GM21576 (cell line): Measurements from ENCODE around the gene PALD1.

ENCODE experiments used
- ATAC-seq: cut with Tn5 transposase; IDR thresholded peaks from one replicate; pipeline ENCODE4 v1.9.1; 2021; ENCODE audit warnings: mild to moderate bottlenecking, moderate library complexity; ENCODE audit not compliant: unreplicated experiment

Gene PALD1

GRCh38 chr10:70478191-70479164, at the start of gene PALD1:
Gene PALD1, plus strand, starts transcription at chr10:70478767. Its CDS starts 47,185 bp downstream, at chr10:70525952.
- ATAC-seq: no peak

- ATAC-seq: no peak
Measured at GRCh38 chr10:70430493-70431445, 47.8 kb upstream of the PALD1 start.

- no peak for ATAC-seq
Measured at GRCh38 chr10:70432101-70432500, 46.5 kb upstream of the PALD1 start.

- ATAC-seq: no peak
Measured at GRCh38 chr10:70432561-70433263, 45.9 kb upstream of the PALD1 start.

GRCh38 chr10:70433581-70434280, 44.8 kb upstream of the PALD1 start:
- no peak for ATAC-seq

GRCh38 chr10:70435241-70436085, 43.1 kb upstream of the PALD1 start:
- no peak for ATAC-seq

- ATAC-seq: no peak
Measured at GRCh38 chr10:70437721-70438120, 40.8 kb upstream of the PALD1 start.

- ATAC-seq: no peak
Measured at GRCh38 chr10:70440296-70441160, 38.0 kb upstream of the PALD1 start.

GRCh38 chr10:70441161-70441894, 37.2 kb upstream of the PALD1 start, which contains the start of gene NODAL:
Gene NODAL, minus strand, starts transcription at chr10:70441681. Its CDS starts 14 bp downstream, at chr10:70441667.
- no peak for ATAC-seq

- no peak for ATAC-seq
Measured at GRCh38 chr10:70441895-70442309, 36.7 kb upstream of the PALD1 start.

- ATAC-seq: no peak
Measured at GRCh38 chr10:70442332-70442988, 36.1 kb upstream of the PALD1 start.

GRCh38 chr10:70444744-70445143, 33.8 kb upstream of the PALD1 start:
- no peak for ATAC-seq

GRCh38 chr10:70445718-70446657, 32.6 kb upstream of the PALD1 start:
- no peak for ATAC-seq

GRCh38 chr10:70448236-70448635, 30.3 kb upstream of the PALD1 start:
- no peak for ATAC-seq

- no peak for ATAC-seq
Measured at GRCh38 chr10:70455213-70455630, 23.3 kb upstream of the PALD1 start.

- no peak for ATAC-seq
Measured at GRCh38 chr10:70456164-70456563, 22.4 kb upstream of the PALD1 start.
